GM10248 (cell line): ENCODE results near the gene ROMO1.

ENCODE experiments used
- CTCF ChIA-PET: fragments of 300-600 bp; sonication (Branson Sonifier 250); formaldehyde crosslinking; extraction: SDS; loops from one replicate; lab custom pipeline; 2021; ENCODE audit warnings: antibody characterized with exemption; lab: Yijun Ruan, JAX
- POLR2A ChIA-PET: fragments of 350-650 bp; sonication (Branson Sonifier 250); formaldehyde crosslinking; extraction: SDS; loops from one replicate; lab custom pipeline; 2020; ENCODE audit warnings: antibody characterized with exemption; lab: Yijun Ruan, JAX
- DNase-seq: peaks from one replicate; pipeline ENCODE4 v3.0.0; 2012; ENCODE audit errors: extremely low spot score
- CTCF ChIP-seq: IDR thresholded peaks from 2 replicates; pipeline ENCODE4 v1.5.1; 2012; ENCODE audit warnings: mild to moderate bottlenecking, low read depth; ENCODE audit errors: extremely low read depth, missing control alignments, control extremely low read depth

The ROMO1 gene

GRCh38 chr20:35663516-35664465, 35.4 kb upstream of the ROMO1 start:
- peak; percentile 48 for DNase-seq
- TF ChIP-seq CTCF = no peak
- ChIA-PET CTCF (interaction anchor here (0.8 to 1.7 kb wide), 5 partner anchors 44 to 290 kb away, joined by 3 to 7 read pairs (median 4); partner anchors contain the start of genes SCAND1 and SPAG4), POLR2A (interaction anchor here (0.5 to 1.7 kb wide), 5 partner anchors 18 to 290 kb away, joined by 3 to 14 read pairs (median 7); no protein-coding TSS in a partner anchor)

GRCh38 chr20:35664466-35665206, 34.6 kb upstream of the ROMO1 start, which contains the start of the genes CPNE1 and RBM12:
Gene CPNE1, minus strand, starts transcription at chr20:35664900. Its CDS starts 31,977 bp downstream, at chr20:35632923.
Gene RBM12, minus strand, starts transcription at chr20:35664900. Its CDS starts 9,578 bp downstream, at chr20:35655322.
- TF ChIP-seq CTCF = no peak
- POLR2A ChIA-PET = interaction anchor here (0.5 to 1.7 kb wide), 5 partner anchors 45 to 289 kb away, joined by 4 to 14 read pairs (median 8); no protein-coding TSS in a partner anchor
- peak; percentile 99 for DNase-seq
- CTCF ChIA-PET = interaction anchor here (0.8 to 1.7 kb wide), 5 partner anchors 45 to 289 kb away, joined by 3 to 7 read pairs (median 4); partner anchors contain the start of genes SCAND1 and SPAG4

- no peak for DNase-seq
- no peak for TF ChIP-seq CTCF
- CTCF ChIA-PET = interaction anchor here (1.0 to 1.6 kb wide), 3 partner anchors 9 to 47 kb away, joined by 3 to 4 read pairs (median 3); no protein-coding TSS in a partner anchor
- POLR2A ChIA-PET = interaction anchor here (0.6 to 0.9 kb wide), 2 partner anchors 76 to 665 kb away, joined by 3 read pairs; partner anchors contain the start of gene RBM39
Measured at GRCh38 chr20:35665949-35666288, 33.3 kb upstream of the ROMO1 start.

GRCh38 chr20:35669221-35669620, 30.0 kb upstream of the ROMO1 start:
- no peak for DNase-seq
- CTCF ChIA-PET = interaction anchor here (1.0 to 2.6 kb wide), 2 partner anchors 17 to 50 kb away, joined by 3 to 16 read pairs; no protein-coding TSS in a partner anchor
- POLR2A ChIA-PET = interaction anchor here (0.5 kb wide), 1 partner anchor 20 kb away, joined by 4 read pairs; no protein-coding TSS in a partner anchor
- no peak for TF ChIP-seq CTCF

GRCh38 chr20:35669681-35670080, 29.5 kb upstream of the ROMO1 start:
- no peak for DNase-seq
- ChIA-PET POLR2A (no interaction called here), CTCF (interaction anchor here (1.4 to 1.5 kb wide), 2 partner anchors 14 to 20 kb away, joined by 4 read pairs; no protein-coding TSS in a partner anchor)
- TF ChIP-seq CTCF = no peak
